ENCODE results near the gene MPND.

Gene MPND

GRCh38 chr19:4391306-4391693, 47.9 kb downstream of the MPND start:
- DNase-seq (ENCODE audit: low spot score), result no peak
- no peak for TF ChIP-seq CTCF (IDR thresholded peaks at IDR 0.05; ENCODE audit: extremely low read depth, insufficient read depth, missing control alignments)
- in situ Hi-C loops (cut with MboI; ENCODE audit: low pct_unique_long_range_greater_than_20kb, low sequenced_read_pairs, unreplicated experiment), result no loop called here

- in situ Hi-C loops (cut with MboI; ENCODE audit: low pct_unique_long_range_greater_than_20kb, low sequenced_read_pairs, unreplicated experiment), result no loop called here
- DNase-seq (ENCODE audit: low spot score), result no peak
- TF ChIP-seq CTCF (IDR thresholded peaks at IDR 0.05; ENCODE audit: extremely low read depth, insufficient read depth, missing control alignments), result no peak
These were observed 48.5 kb downstream of the MPND start for GRCh38 chr19:4391701-4392483.

GRCh38 chr19:4393947-4394590, 50.7 kb downstream of the MPND start:
- TF ChIP-seq CTCF (IDR thresholded peaks at IDR 0.05; ENCODE audit: extremely low read depth, insufficient read depth, missing control alignments), result no peak
- in situ Hi-C loops (cut with MboI; ENCODE audit: low pct_unique_long_range_greater_than_20kb, low sequenced_read_pairs, unreplicated experiment), result no loop called here
- DNase-seq (ENCODE audit: low spot score), result no peak

DNA sequence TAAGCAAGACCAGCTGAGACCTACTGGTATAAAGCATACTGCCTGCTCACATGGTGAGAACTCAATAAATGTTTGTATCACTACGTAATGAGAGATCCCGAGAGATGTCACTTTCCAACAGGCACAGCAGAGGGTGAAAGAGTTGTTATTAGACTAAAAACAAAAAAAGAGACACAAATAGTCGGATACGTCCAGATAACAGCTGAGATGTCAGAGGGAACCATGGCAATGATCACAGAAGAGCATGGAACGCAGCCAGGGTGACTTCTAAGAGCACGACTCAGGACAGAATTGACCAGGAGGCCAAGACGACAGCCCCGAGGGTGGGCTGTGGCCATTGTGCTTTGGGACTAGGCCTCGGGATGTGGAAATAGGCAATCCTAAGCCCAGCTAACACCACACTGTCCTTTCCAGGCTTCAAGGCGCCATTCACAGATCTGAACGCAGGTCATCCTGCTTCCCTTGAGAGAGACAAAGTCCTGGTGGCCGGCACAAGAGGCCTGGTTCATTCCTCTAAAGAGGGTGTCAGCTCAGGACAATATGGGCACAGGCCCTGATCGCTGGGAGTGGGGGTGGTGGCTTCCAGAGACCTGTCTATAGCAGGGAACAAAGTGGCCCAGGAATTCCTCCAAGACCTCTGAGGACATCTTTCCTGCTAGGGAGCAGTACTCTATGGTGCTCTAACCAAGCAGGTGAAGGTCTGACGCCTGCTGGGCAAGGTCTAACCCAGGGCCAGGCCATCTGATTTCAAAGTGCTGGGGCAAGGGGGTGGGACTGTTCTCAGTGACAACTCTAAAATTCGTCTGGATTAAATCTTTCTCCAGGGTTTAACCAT, 53.8 kb downstream of the MPND start:
- in situ Hi-C loops (cut with MboI; ENCODE audit: low pct_unique_long_range_greater_than_20kb, low sequenced_read_pairs, unreplicated experiment), result no loop called here
- no peak for DNase-seq (ENCODE audit: low spot score)
- no peak for TF ChIP-seq CTCF (IDR thresholded peaks at IDR 0.05; ENCODE audit: extremely low read depth, insufficient read depth, missing control alignments)

DNA sequence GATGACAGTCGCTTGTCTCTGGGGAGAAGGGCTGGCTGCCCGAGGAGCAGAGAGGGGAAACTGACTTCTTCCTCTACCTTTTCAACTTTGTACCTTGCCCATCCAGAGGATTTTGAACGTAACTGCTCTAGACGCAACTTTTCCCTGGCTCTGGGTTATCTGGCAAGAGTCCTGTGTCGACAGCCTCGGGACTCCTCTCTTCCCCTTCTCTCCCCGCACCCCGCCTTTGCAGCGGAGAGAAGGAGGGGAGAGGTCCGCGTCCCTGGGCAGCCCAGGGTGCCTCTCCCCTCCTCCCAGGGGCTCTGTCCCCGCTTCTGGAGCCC, 56.4 kb downstream of the MPND start:
- in situ Hi-C loops (cut with MboI; ENCODE audit: low pct_unique_long_range_greater_than_20kb, low sequenced_read_pairs, unreplicated experiment), result no loop called here
- TF ChIP-seq CTCF (IDR thresholded peaks at IDR 0.05; ENCODE audit: extremely low read depth, insufficient read depth, missing control alignments), result no peak
- DNase-seq (ENCODE audit: low spot score), result no peak

DNA sequence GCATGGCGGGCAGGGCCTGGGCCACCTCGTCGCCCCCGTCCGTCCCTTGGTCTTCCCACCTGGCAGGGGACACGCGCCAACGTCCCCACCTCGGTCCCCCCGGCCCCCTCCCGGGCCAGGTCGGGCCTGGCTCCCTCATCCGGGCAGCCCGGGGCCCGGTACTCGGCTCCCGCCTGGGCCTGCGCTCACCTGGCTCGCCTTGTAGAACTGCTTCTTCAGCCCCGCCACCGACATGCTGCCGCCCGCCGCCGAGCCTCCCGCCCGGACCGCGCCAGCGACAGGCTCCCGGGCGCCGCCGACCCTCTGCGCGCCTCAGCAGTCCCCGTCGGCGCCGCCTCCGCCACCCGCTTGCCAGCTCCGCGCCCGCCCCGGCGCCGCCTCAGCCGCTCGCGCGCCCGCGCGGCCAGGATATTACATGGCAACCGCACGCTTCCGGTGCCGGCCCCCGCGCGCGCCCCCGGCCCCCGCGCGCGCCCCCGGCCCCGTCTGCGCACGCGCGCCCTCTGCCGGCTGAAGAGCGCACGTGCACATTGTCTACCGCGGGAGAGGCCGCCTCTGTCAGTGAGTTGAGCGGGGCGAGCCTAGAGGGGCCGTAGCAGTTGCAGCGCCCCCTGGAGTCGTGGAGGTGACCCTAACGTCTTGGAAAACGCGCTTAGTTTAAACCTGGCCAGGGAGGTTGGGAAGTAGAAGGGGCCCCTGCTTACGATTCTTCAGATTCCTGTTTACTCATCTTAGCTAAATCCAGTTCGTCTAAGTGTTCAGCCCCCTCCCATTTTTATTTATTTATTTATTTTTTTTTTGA, 57.0 kb downstream of the MPND start, which contains the start of gene SH3GL1:
SH3GL1 (minus strand) TSS at position 413 of the 802 bp plus-strand sequence; CDS start at position 234, 179 bp downstream.
- DNase-seq (ENCODE audit: low spot score), result peak; percentile 95
- in situ Hi-C loops (cut with MboI; ENCODE audit: low pct_unique_long_range_greater_than_20kb, low sequenced_read_pairs, unreplicated experiment), result no loop called here
- TF ChIP-seq CTCF (IDR thresholded peaks at IDR 0.05; ENCODE audit: extremely low read depth, insufficient read depth, missing control alignments), result peak; percentile 99
